ENCODE data around the gene MMP11.

The MMP11 gene

DNA sequence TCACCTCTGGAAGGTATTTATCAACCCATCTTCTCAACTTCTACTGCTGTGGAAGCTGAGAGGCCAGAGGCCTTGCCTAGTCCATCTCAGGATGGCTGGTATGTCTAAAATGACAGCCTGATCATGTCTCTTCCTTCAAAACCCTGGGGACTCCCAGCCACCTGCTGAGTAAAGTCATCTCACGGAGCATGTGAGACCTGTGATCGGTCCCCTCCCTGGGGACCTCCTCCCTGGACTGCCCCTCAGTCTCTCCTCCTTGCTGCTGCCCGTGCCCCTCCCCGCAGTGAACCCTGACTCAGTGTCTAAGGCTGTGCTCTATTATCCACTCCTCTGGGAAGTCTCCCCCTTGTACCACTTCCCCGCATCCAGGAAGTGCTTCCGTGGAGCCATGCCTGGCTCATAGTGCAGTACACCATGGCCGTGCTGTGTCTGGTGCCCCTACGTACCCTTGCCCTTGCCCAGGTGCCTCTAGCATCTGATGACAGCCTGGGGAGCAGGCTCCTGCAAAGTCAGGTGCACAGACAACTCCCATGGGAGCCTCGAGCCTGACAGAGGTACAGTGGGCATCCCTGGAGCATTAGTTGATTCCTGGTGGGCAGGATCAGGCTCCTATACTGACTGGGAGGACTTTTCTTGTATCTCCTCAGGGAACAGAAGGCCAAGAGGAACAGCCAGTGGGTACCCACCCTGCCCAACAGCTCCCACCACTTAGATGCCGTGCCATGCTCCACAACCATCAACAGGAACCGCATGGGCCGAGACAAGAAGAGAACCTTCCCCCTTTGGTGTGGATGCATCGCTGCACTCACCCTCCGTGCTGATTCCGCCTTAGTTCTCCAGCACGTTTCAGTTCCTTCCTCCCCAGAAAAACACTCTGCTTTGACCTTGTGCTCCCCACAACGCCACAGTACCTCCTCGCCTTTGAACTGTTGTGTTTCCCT is 27.9 kb downstream of the MMP11 start:
- Histone ChIP-seq H3K27me3 (no peaks in the 10 kb centered on the region), H3K4me2 (peak overlapping the region; percentile 87), H3K27ac (peak overlapping the region; percentile 90), H3K4me3 (0 out of 2 replicates have a peak overlapping the region, but pooled peaks have one; percentile 30), H3K4me1 (peaks cover 55% of the 10 kb centered on the region), H3K9ac (peak overlapping the region; percentile 69), H3K36me3 (peaks cover 86% of the 10 kb centered on the region), H4K20me1 (peaks cover 10% of the 10 kb centered on the region; the same call in 1 of the 2 replicates), H3K9me3 (no peaks in the 10 kb centered on the region)
- no peak for TF ChIP-seq Cebpa-rat (IDR thresholded peaks at IDR 0.05)

DNA sequence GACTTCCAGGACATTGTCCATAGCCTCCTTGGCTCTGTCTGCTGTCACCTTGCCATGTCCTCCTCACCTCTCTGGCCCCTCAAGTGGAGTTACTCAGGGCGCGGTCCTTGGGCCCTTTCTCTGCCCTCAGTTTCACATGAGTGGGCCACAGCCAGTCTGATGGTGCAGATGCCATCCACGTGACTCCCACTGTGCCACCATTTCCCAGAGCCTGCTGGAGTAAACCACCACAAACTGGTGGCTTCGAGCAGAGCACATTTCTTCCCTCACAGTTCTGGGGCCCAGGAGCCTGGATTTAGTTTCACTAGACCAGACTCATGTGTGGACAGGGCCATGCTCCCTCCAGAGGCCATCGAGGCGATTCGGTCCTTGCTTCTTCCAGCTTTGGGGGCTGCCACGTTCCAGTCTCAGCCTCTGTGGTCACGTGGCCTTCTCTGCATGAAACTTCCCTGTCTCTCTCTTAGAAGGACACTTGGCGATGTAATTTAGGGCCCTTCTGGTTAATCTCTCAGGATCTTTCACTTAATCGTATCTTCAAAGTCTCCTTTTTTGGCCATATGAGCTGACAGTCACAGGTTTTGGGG is 28.7 kb downstream of the MMP11 start:
- Histone ChIP-seq H3K4me3 (peak overlapping the region; percentile 1; the same call in 1 of the 2 replicates), H3K9me3 (no peaks in the 10 kb centered on the region), H3K4me2 (peak overlapping the region; percentile 87), H3K27me3 (no peaks in the 10 kb centered on the region), H3K9ac (peak overlapping the region; percentile 69), H4K20me1 (peaks cover 4% of the 10 kb centered on the region; the same call in 1 of the 2 replicates), H3K27ac (peak overlapping the region; percentile 90), H3K4me1 (peaks cover 55% of the 10 kb centered on the region), H3K36me3 (peaks cover 86% of the 10 kb centered on the region)
- no peak for TF ChIP-seq Cebpa-rat (IDR thresholded peaks at IDR 0.05)

DNA sequence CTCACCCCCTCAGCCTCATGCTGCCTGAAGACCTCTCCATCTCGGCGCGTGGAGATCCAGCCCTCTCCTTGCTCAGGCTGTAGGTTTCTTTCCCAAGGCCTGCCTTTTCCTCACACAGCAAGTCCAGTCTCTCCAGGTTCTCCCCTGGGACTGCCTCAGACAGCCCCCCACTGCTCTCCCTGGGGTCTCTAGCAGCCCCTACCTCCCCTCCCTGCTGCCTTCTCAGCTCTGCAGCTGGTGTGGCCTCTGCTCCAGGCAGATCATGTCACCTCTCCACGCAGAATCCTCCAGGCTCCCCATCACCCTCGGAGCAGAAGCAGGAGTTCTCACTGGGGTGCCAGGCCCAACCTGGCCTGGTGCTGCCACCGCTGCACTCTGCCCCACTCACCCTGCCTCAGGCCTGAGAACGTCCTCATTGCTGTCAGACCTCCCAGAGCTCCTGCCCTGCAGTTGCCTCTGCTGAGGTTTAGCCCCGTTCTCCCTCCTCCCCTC is 29.3 kb downstream of the MMP11 start:
- H3K9me3 ChIP-seq = no peaks in the 10 kb centered on the region
- TF ChIP-seq Cebpa-rat (IDR thresholded peaks at IDR 0.05) = no peak

DNA sequence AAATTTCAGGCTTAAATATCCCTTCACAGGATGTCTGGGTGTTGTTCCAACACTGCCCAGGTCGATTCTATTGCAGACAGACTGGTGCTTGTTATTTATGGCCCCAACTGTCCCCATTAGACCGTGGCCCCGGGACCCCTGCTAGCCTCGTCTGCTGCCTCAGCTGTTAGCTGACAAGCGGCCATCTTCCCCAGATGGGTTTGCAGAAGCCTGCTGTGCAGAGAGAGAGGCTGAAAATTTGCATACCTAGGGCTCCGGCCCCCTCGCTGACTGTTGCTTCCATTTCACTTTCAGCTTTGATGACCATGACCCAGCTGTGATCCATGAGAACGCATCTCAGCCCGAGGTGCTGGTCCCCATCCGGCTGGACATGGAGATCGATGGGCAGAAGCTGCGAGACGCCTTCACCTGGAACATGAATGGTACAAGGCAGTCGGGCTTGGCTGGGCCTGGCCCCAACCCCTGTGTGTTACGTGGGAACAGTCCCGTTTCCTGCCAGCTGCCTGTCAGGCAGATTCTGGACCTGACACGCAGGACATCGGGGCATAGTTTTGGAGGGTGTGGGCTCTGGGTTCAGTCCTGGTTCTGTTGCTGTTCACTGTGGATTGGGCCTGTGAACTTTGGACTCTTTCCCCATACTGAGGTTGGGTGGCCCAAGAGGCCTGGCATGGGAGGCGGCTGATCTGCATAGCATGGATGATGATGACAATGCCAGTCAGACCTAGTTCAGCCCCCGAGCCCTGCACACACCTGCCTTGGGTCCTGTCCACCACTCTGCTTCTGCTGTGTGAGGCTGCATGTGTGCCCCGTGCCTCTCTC is 30.6 kb downstream of the MMP11 start:
- no peak for TF ChIP-seq Cebpa-rat (IDR thresholded peaks at IDR 0.05)
- Histone ChIP-seq H3K4me3 (no peak overlapping the region), H3K4me2 (peak overlapping the region; percentile 87; the same call in 1 of the 2 replicates)

More for the DNA sequence above, 29.3 kb downstream of the MMP11 start:
- Histone ChIP-seq H3K4me1 (peaks cover 55% of the 10 kb centered on the region), H3K9ac (peak overlapping the region; percentile 69), H3K4me2 (peak overlapping the region; percentile 87), H4K20me1 (no peaks in the 10 kb centered on the region), H3K4me3 (peak overlapping the region; percentile 1; the same call in 1 of the 2 replicates), H3K27me3 (no peaks in the 10 kb centered on the region), H3K36me3 (peaks cover 86% of the 10 kb centered on the region), H3K27ac (peak overlapping the region; percentile 90)

DNA sequence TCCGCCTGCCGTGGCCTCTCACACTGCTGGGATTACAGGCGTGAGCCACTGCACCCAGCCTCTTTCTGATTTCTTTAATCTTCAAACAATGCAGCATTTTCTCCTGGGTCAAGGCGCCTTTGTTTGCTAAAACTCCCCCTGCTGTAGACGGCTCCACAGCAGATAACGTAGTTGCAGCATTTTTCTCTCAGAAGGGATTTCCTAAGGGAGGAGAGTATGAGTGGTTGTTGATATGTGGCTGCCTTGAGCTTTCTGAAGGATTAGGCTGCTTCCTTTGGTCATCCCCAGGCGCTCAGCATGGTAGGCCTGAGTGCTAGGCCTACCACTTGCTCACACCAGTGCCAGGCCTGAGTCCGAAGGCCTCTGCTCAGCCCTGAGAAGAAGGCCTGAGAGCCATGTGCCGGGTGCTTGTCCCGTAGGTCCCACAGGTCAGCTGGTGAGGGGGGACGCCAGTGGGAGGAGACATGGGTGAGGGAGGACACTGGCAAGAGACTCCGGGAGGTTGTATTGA is 32.2 kb downstream of the MMP11 start:
- no peaks in the 10 kb centered on the region for H3K27me3 ChIP-seq
- no peak overlapping the region for H3K4me3 ChIP-seq
- H3K4me2 ChIP-seq = no peak overlapping the region
- no peak overlapping the region for H3K9ac ChIP-seq
- TF ChIP-seq Cebpa-rat (IDR thresholded peaks at IDR 0.05) = no peak
- H3K9me3 ChIP-seq = no peaks in the 10 kb centered on the region
- H3K27ac ChIP-seq = no peak overlapping the region
- peaks cover 95% of the 10 kb centered on the region for H3K36me3 ChIP-seq
- peaks cover 35% of the 10 kb centered on the region for H3K4me1 ChIP-seq
- H4K20me1 ChIP-seq = no peaks in the 10 kb centered on the region

More for the DNA sequence above, 30.6 kb downstream of the MMP11 start:
- no peaks in the 10 kb centered on the region for H4K20me1 ChIP-seq
- H3K4me1 ChIP-seq = peaks cover 51% of the 10 kb centered on the region
- H3K27ac ChIP-seq = peak overlapping the region; percentile 90
- H3K9ac ChIP-seq = peak overlapping the region; percentile 23; the same call in 1 of the 2 replicates
- no peaks in the 10 kb centered on the region for H3K27me3 ChIP-seq
- no peaks in the 10 kb centered on the region for H3K9me3 ChIP-seq
- peaks cover 87% of the 10 kb centered on the region for H3K36me3 ChIP-seq

DNA sequence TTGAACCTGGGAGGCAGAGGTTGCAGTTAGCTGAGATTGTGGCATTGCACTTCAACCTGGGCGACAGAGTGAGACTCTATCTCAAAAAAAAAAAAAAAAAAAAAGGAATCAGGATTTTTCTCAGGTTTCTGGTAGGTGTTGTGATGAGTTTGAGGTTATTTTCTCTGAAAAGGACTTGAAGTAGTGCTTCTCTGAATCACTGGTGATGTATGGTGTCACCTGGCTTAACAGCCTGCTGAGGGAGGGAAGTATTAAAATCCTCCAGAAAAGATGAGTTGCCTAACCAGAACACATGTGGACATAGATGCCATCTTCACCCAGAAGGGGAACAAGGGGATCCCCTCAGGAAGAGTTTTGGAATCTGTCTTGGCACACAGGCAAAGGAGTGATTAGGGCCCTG is 34.2 kb downstream of the MMP11 start:
- TF ChIP-seq Cebpa-rat (IDR thresholded peaks at IDR 0.05) = no peak
- Histone ChIP-seq H3K4me3 (no peak overlapping the region), H4K20me1 (no peaks in the 10 kb centered on the region), H3K9me3 (no peaks in the 10 kb centered on the region), H3K27me3 (no peaks in the 10 kb centered on the region), H3K9ac (no peak overlapping the region), H3K4me1 (peaks cover 15% of the 10 kb centered on the region), H3K4me2 (no peak overlapping the region), H3K27ac (no peak overlapping the region), H3K36me3 (peaks cover 98% of the 10 kb centered on the region)

DNA sequence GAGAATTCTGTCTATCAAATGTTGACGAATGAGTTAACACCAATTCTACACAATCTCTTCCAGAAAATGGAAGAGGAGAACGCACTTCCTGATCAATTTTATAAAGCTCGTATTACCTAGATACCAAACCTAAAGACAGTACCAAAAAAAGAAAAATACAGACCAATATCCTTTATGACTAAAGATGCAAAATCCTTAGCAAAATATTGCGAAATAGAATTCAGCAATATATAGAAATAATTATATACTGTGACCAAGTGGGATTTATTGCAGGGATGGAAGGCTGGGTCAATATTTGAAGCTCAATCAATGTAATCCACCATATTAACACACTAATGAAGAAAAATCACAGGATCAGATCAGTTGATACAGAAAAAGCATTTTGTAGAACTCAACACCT is 39.7 kb downstream of the MMP11 start:
- Histone ChIP-seq H3K27me3 (no peaks in the 10 kb centered on the region), H3K27ac (no peak overlapping the region), H3K9me3 (no peaks in the 10 kb centered on the region), H3K4me2 (no peak overlapping the region), H3K36me3 (peaks cover 97% of the 10 kb centered on the region), H3K9ac (no peak overlapping the region), H3K4me1 (peaks cover 15% of the 10 kb centered on the region), H4K20me1 (no peaks in the 10 kb centered on the region), H3K4me3 (no peak overlapping the region)
- peak; percentile 57; the same call in 1 of the 2 replicates for TF ChIP-seq Cebpa-rat (IDR thresholded peaks at IDR 0.05)

DNA sequence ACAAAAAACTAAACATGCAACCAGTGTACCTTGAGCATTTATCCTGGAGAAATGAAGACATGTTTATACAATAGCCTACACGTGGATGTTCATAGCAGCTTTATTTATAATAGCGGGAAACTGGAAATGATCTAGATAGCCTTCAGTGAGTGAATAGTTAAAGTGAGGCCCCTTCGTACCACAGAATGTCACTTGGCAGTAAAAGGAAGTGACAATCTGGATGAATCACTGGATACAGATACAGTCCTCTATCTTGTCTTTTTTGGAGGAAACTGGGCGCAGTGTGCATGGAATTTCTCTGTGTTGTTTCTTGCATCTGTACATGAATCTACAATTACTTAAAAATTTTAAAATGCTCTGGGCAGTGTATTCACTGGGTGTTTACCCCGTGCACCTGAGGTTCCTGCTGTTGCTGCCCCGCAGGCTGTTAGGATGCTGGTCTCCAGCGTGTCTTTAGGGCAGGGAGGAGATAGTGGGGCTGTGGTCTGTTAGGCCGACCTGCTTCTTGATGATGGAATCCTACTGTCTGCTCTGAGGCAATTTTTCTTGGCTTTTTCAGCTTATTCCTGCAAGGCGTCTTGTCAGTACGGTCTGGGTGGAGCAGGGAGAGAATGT is 43.0 kb downstream of the MMP11 start:
- H3K4me1 ChIP-seq = peaks cover 48% of the 10 kb centered on the region
- H4K20me1 ChIP-seq = no peaks in the 10 kb centered on the region
- peak overlapping the region; percentile 35; the same call in 1 of the 2 replicates for H3K27ac ChIP-seq
- H3K4me2 ChIP-seq = no peak overlapping the region
- H3K36me3 ChIP-seq = peaks cover 99% of the 10 kb centered on the region
- H3K9me3 ChIP-seq = no peaks in the 10 kb centered on the region
- H3K9ac ChIP-seq = peak overlapping the region; percentile 7; the same call in 1 of the 2 replicates
- no peak overlapping the region for H3K4me3 ChIP-seq
- TF ChIP-seq Cebpa-rat (IDR thresholded peaks at IDR 0.05) = no peak
- no peaks in the 10 kb centered on the region for H3K27me3 ChIP-seq
